ENCODE results near the gene MACROD2.
"Not testable (repeated sequence)": the region's sequence is repeated elsewhere in the genome, so short reads cannot be mapped to it uniquely, and the experiment has no call there.

Gene MACROD2

GRCh38 chr20:15164726-15165125 is 1169.4 kb downstream of the MACROD2 start:
- no peak for FAIRE-seq

GRCh38 chr20:15166744-15167143 is 1171.4 kb downstream of the MACROD2 start:
- DNase-seq (ENCODE audit: insufficient read length, low spot score) (no peak), FAIRE-seq (no peak)

More at GRCh38 chr20:15164726-15165125, 1169.4 kb downstream of the MACROD2 start:
- no peak for DNase-seq (ENCODE audit: insufficient read length, low spot score)

- no peak for DNase-seq (ENCODE audit: insufficient read length, low spot score)
- FAIRE-seq = no peak
These were observed 1175.7 kb downstream of the MACROD2 start for GRCh38 chr20:15171016-15171415.

GRCh38 chr20:15176929-15177328 is 1181.6 kb downstream of the MACROD2 start:
- FAIRE-seq (no peak), DNase-seq (ENCODE audit: insufficient read length, low spot score) (no peak)

GRCh38 chr20:15178581-15178980 is 1183.3 kb downstream of the MACROD2 start:
- DNase-seq (ENCODE audit: insufficient read length, low spot score) = no peak
- FAIRE-seq = no peak

- FAIRE-seq (no peak), DNase-seq (ENCODE audit: insufficient read length, low spot score) (no peak)
These were observed 1184.1 kb downstream of the MACROD2 start for GRCh38 chr20:15179381-15179780.

GRCh38 chr20:15179781-15180180 is 1184.5 kb downstream of the MACROD2 start:
- FAIRE-seq (no peak), DNase-seq (ENCODE audit: insufficient read length, low spot score) (no peak)

GRCh38 chr20:15185322-15185721 is 1190.0 kb downstream of the MACROD2 start:
- no peak for DNase-seq (ENCODE audit: insufficient read length, low spot score)
- FAIRE-seq = no peak

- no peak for FAIRE-seq
- no peak for DNase-seq (ENCODE audit: insufficient read length, low spot score)
These were observed 1190.6 kb downstream of the MACROD2 start for GRCh38 chr20:15185913-15186312.

- DNase-seq (ENCODE audit: insufficient read length, low spot score) = no peak
- no peak for FAIRE-seq
These were observed 1192.3 kb downstream of the MACROD2 start for GRCh38 chr20:15187612-15188011.

GRCh38 chr20:15188415-15188814 is 1193.1 kb downstream of the MACROD2 start:
- DNase-seq (ENCODE audit: insufficient read length, low spot score) = no peak
- no peak for FAIRE-seq

- DNase-seq (ENCODE audit: insufficient read length, low spot score) (no peak), FAIRE-seq (no peak)
These were observed 1195.9 kb downstream of the MACROD2 start for GRCh38 chr20:15191082-15191723.

- no peak for FAIRE-seq
These were observed 1200.1 kb downstream of the MACROD2 start for GRCh38 chr20:15195378-15195777.

GRCh38 chr20:15196547-15197255 is 1201.4 kb downstream of the MACROD2 start:
- no peak for DNase-seq (ENCODE audit: insufficient read length, low spot score)

More at GRCh38 chr20:15195378-15195777, 1200.1 kb downstream of the MACROD2 start:
- DNase-seq (ENCODE audit: insufficient read length, low spot score) = no peak

GRCh38 chr20:15198017-15198416 is 1202.7 kb downstream of the MACROD2 start:
- FAIRE-seq; DNase-seq (ENCODE audit: insufficient read length, low spot score): not testable (repeated sequence)

More at GRCh38 chr20:15196547-15197255, 1201.4 kb downstream of the MACROD2 start:
- FAIRE-seq = no peak

GRCh38 chr20:15199698-15200097 is 1204.4 kb downstream of the MACROD2 start:
- FAIRE-seq (peak; percentile 47), DNase-seq (ENCODE audit: insufficient read length, low spot score) (no peak)

GRCh38 chr20:15200147-15200565 is 1204.8 kb downstream of the MACROD2 start:
- peak; percentile 9 for DNase-seq (ENCODE audit: insufficient read length, low spot score)

GRCh38 chr20:15201602-15202001 is 1206.3 kb downstream of the MACROD2 start:
- FAIRE-seq (no peak), DNase-seq (ENCODE audit: insufficient read length, low spot score) (no peak)

More at GRCh38 chr20:15200147-15200565, 1204.8 kb downstream of the MACROD2 start:
- peak; percentile 56 for FAIRE-seq

- FAIRE-seq (no peak), DNase-seq (ENCODE audit: insufficient read length, low spot score) (no peak)
These were observed 1208.9 kb downstream of the MACROD2 start for GRCh38 chr20:15204234-15204633.

GRCh38 chr20:15205028-15205427 is 1209.7 kb downstream of the MACROD2 start:
- no peak for FAIRE-seq

GRCh38 chr20:15205719-15206118 is 1210.4 kb downstream of the MACROD2 start:
- DNase-seq (ENCODE audit: insufficient read length, low spot score) (no peak), FAIRE-seq (no peak)

More at GRCh38 chr20:15205028-15205427, 1209.7 kb downstream of the MACROD2 start:
- DNase-seq (ENCODE audit: insufficient read length, low spot score) = no peak

- FAIRE-seq = no peak
- DNase-seq (ENCODE audit: insufficient read length, low spot score) = no peak
These were observed 1214.2 kb downstream of the MACROD2 start for GRCh38 chr20:15209537-15209936.

All from GM19239 (cell line).